Body of pancreas (tissue), 4 donors: ENCODE measurements around the gene CEP120. TPM values are rescaled to one million over a fixed set of nuclear protein-coding genes. Genes with fewer than 3 reads are reported as not detected.

ENCODE experiments used
- ATAC-seq: fragments of 150-250 bp; one replicate; pipeline ENCODE4 v1.9.1; 2016
- DNase-seq, 4 donors: peaks; one replicate each; pipeline ENCODE4 v3.0.0-alpha.2; 2019
- H3K27ac ChIP-seq, 4 donors: fragments of 200-600 bp; sonication (generic); 1 replicate in 3 of 4; 2 replicates in 1 of 4; pipeline versions ENCODE4 v1.5.1 to v1.6.1; 2016 to 2019; ENCODE audit warnings: mild to moderate bottlenecking in 1 of 4, mixed read lengths in 1 of 4, moderate library complexity in 1 of 4
- H3K27me3 ChIP-seq, 2 donors: fragments of 200-600 bp; sonication (generic); one replicate each; pipeline ENCODE4 v1.6.0; 2016; ENCODE audit warnings: mild to moderate bottlenecking in 1 of 2
- H3K36me3 ChIP-seq, 2 donors: fragments of 200-600 bp; sonication (generic); replicated peaks in 1 of 2; 2 replicates each; pipeline ENCODE4 v1.5.1; 2016; ENCODE audit warnings: low read depth in 2 of 2; ENCODE audit not compliant: insufficient read depth in 1 of 2
- H3K4me1 ChIP-seq: fragments of 200-600 bp; sonication (generic); one replicate; pipeline ENCODE4 v1.6.0; 2016
- H3K4me3 ChIP-seq, 2 donors: fragments of 200-600 bp; sonication (generic); 1 replicate in 1 of 2; 2 replicates in 1 of 2; pipeline ENCODE4 v1.5.1; 2016 to 2019
- H3K9me3 ChIP-seq, 3 donors: fragments of 200-600 bp; sonication (generic); 1 replicate in 2 of 3; 2 replicates in 1 of 3; pipeline ENCODE4 v1.5.1; 2016
- POLR2A ChIP-seq, 3 donors: fragments of 450-650 bp; IDR thresholded peaks; one replicate each; pipeline ENCODE4 v1.6.1; 2016; ENCODE audit warnings: antibody characterized with exemption in 3 of 3, mild to moderate bottlenecking in 2 of 3
- WGBS, 2 donors: methylation state at CpG; one replicate each; pipeline ENCODE4 v1.1.5; 2017; 5-methylcytosine and 5-hydroxymethylcytosine counted together
- intact Hi-C: fragments of 100-400 bp; cut with DNase I; formaldehyde crosslinking; loops from one replicate; pipeline ENCODE4 v1.15.1; 2023
- total RNA-seq, 2 donors: library from RNA; depleted of rRNA; stranded (reverse); fragments of >200 nt; gene quantifications; one replicate each; pipeline ENCODE4 v1.1.0, GENCODE V29; 2016
- TF ChIP-seq, protein P1 (sequence below), 7 experiments: fragments of 450-650 bp in 4 of 7; fragments of 200-600 bp in 3 of 7; sonication (generic) in 3 of 7; IDR thresholded peaks; one replicate each; pipeline ENCODE4 v1.5.1; 2016 to 2019; ENCODE audit warnings: antibody characterized with exemption in 7 of 7

CEP120 gene
- total RNA-seq, 2 donors from 2014 or later = 6.6 to 11.2 TPM

DNA sequence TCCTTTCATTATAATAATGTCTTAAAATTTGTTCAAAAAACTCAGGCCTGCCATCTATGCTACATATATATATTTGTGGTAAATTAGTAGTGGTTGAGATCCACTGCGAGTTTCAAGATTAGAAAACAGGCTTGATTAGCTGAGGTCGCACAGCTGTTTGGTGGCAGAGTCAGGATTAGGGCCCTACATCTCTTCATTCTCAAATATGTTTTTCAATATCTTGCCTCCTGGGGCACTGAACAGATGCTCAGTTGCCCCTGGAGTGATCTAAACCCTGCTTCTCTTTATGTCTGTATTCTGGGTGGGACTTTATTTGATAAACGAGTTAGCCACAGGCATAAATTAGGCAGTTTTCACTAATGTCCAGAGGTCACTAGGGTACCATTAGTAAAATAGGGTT, 27.8 kb upstream of the CEP120 start:
- Histone ChIP-seq H3K9me3 (no peaks in the 10 kb centered on the region), H3K27me3 (no peaks in the 10 kb centered on the region), H3K4me1 (no peaks in the 10 kb centered on the region), H3K36me3 (no peaks in the 10 kb centered on the region), H3K4me3 (no peak overlapping the region), H3K27ac (no peak overlapping the region)
- DNase-seq = no peak
- intact Hi-C loops = no loop called here
- TF ChIP-seq, protein P1, sequence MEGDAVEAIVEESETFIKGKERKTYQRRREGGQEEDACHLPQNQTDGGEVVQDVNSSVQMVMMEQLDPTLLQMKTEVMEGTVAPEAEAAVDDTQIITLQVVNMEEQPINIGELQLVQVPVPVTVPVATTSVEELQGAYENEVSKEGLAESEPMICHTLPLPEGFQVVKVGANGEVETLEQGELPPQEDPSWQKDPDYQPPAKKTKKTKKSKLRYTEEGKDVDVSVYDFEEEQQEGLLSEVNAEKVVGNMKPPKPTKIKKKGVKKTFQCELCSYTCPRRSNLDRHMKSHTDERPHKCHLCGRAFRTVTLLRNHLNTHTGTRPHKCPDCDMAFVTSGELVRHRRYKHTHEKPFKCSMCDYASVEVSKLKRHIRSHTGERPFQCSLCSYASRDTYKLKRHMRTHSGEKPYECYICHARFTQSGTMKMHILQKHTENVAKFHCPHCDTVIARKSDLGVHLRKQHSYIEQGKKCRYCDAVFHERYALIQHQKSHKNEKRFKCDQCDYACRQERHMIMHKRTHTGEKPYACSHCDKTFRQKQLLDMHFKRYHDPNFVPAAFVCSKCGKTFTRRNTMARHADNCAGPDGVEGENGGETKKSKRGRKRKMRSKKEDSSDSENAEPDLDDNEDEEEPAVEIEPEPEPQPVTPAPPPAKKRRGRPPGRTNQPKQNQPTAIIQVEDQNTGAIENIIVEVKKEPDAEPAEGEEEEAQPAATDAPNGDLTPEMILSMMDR (IDR thresholded peaks at IDR 0.05) = no peak
- TF ChIP-seq POLR2A (IDR thresholded peaks at IDR 0.05) = no peak
- no peak for ATAC-seq
- WGBS, 2 donors = 76 to 85% methylated on average over 3 of the region's 3 CpGs

DNA sequence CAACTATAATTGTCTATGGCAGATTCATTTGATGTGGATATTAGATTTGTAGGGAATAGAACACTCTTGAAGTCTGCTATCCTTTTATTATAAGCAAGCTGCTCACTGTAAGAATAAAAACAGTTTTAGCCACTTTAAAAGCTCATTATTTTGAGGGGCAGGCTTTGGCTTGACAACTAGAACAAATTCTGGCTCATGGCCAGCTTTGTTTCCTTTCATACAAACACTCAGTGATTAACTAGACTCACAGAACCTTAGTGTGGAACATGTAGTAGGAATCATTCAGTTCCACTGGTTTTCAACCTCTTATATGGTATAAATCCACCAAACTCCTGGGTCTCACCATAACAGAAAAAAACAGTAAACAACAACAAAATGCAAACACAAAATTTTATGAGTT, 27.4 kb upstream of the CEP120 start:
- ATAC-seq (no peak), DNase-seq (peak in 3 of 4 donors; percentile 46 to 59 (median 49))
- Histone ChIP-seq H3K9me3 (no peaks in the 10 kb centered on the region), H3K27me3 (no peaks in the 10 kb centered on the region), H3K27ac (no peak overlapping the region), H3K4me1 (no peaks in the 10 kb centered on the region), H3K4me3 (no peak overlapping the region), H3K36me3 (no peaks in the 10 kb centered on the region)
- intact Hi-C loops = no loop called here
- TF ChIP-seq, protein P1 (IDR thresholded peaks at IDR 0.05) = no peak
- no peak for TF ChIP-seq POLR2A (IDR thresholded peaks at IDR 0.05)

DNA sequence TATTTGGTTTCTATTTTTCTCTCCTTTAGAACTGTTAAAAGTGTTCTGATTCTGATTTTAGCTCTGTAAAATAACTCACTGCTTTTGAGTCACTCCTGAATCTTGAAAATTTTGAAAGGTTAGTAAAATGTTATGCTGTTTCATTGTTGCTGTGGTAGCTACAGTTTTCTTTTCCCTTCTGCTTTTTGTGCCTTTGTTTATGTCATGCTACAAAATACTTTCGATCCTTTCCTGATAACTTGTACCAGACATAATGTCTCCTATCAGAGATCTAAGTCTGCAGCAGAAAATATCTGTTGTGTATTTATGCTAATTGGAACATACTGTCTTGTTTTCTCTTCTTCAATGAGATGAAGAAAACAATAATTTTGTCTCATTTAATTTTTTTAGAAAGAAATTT, 26.9 kb upstream of the CEP120 start:
- 33 to 50% methylated on average over 1 of the region's 1 CpG for WGBS, 2 donors
- no peaks in the 10 kb centered on the region for H3K4me1 ChIP-seq
- no peaks in the 10 kb centered on the region for H3K9me3 ChIP-seq
- no peak overlapping the region for H3K4me3 ChIP-seq
- no peaks in the 10 kb centered on the region for H3K36me3 ChIP-seq
- intact Hi-C loops = no loop called here
- no peaks in the 10 kb centered on the region for H3K27me3 ChIP-seq
- no peak for DNase-seq
- no peak for ATAC-seq
- H3K27ac ChIP-seq = no peak overlapping the region
- TF ChIP-seq, protein P1 (IDR thresholded peaks at IDR 0.05) = no peak

DNA sequence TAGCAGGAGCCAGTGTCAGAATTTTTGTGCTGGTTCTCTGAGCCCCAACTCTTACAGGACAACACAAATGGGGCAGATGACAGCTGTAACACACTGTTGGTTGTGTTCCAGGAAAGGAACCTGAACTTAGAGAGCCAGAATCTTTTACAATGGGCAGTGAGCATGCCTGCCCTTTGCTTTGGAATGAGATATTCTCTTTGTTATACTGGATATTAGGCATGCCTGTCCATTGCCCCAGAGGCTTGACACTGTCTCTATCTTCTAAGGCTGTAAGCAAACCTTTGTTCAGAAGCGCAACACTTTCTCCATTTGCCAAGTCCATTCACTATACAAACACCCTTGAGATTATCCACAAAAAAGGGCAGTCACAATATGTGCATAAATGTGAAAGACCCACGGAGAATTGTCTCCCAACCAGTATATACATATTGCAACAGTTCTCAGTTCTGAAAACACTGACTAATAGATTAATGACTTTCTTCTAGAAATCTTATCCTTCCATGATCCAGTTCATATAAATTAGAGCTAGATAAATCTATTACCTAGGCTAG, 26.3 kb upstream of the CEP120 start:
- Histone ChIP-seq H3K4me3 (no peak overlapping the region), H3K27me3 (no peaks in the 10 kb centered on the region), H3K4me1 (no peaks in the 10 kb centered on the region), H3K27ac (no peak overlapping the region), H3K36me3 (no peaks in the 10 kb centered on the region), H3K9me3 (no peaks in the 10 kb centered on the region)
- intact Hi-C loops = no loop called here
- no peak for DNase-seq
- WGBS, 2 donors = 57 to 65% methylated on average over 2 of the region's 2 CpGs
- TF ChIP-seq, protein P1 (IDR thresholded peaks at IDR 0.05) = no peak
- TF ChIP-seq POLR2A (IDR thresholded peaks at IDR 0.05) = no peak
- no peak for ATAC-seq

DNA sequence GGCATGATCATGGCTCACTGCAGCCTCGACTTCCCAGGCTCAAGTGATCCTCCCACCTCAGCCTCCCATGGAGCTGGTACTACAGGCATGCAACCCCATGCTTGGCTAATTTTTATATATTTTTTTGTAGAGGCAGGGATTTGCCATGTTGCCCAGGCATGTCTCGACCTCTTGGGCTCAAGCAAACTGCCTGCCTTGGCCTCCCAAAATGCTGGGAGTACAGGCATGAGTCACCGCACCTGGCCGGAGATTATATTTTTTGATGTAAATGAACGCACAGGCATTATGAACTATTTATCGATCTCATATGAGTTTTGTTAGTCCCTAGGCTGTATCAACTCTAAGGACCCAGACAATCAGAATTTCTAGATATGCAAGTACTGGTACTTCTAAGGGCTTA, 25.5 kb upstream of the CEP120 start:
- no peak for TF ChIP-seq POLR2A (IDR thresholded peaks at IDR 0.05)
- TF ChIP-seq, protein P1 (IDR thresholded peaks at IDR 0.05) = no peak
- Histone ChIP-seq H3K4me3 (no peak overlapping the region), H3K36me3 (no peaks in the 10 kb centered on the region), H3K27ac (no peak overlapping the region), H3K27me3 (no peaks in the 10 kb centered on the region), H3K4me1 (no peaks in the 10 kb centered on the region), H3K9me3 (no peaks in the 10 kb centered on the region)
- WGBS, 2 donors = 91 to 93% methylated on average over 6 of the region's 6 CpGs
- intact Hi-C loops = no loop called here
- ATAC-seq (no peak), DNase-seq (no peak)
